Measurements from ENCODE around the gene EIF5AL1.

- TF ChIP-seq CTCF (IDR thresholded peaks at IDR 0.05; ENCODE audit: insufficient read depth, low read length, poor library complexity, severe bottlenecking) (no peak), EZH2phosphoT487 (conservative IDR thresholded peaks at IDR 0.05; ENCODE audit: low read length) (no peak)
These were observed 36.5 kb upstream of the EIF5AL1 start for GRCh38 chr10:79475877-79476276.

Measured in SU-DHL-6 (cell line).